Hepatocyte (in vitro differentiated cells): Measurements from ENCODE around the gene NFIX. TPM values are rescaled to one million over a fixed set of nuclear protein-coding genes. Genes with fewer than 3 reads are reported as not detected.

Experiments used
- DNase-seq: peaks from one replicate; pipeline ENCODE4 v3.0.0-alpha.2; 2016; ENCODE audit warnings: low spot score
- H2AFZ ChIP-seq: fragments of 200-600 bp; sonication (generic); 2 replicates; pipeline ENCODE4 v1.6.0; 2016; ENCODE audit warnings: antibody characterized with exemption, mild to moderate bottlenecking
- H3K27ac ChIP-seq: fragments of 200-600 bp; sonication (generic); 2 replicates; pipeline ENCODE4 v1.5.1; 2016; ENCODE audit warnings: mild to moderate bottlenecking
- H3K27me3 ChIP-seq: fragments of 200-600 bp; sonication (generic); 2 replicates; pipeline ENCODE4 v1.6.1; 2016
- H3K36me3 ChIP-seq: fragments of 200-600 bp; sonication (generic); replicated peaks from 2 replicates; pipeline ENCODE4 v1.5.1; 2016; ENCODE audit warnings: low read depth; ENCODE audit not compliant: insufficient read depth
- H3K4me1 ChIP-seq: fragments of 200-600 bp; sonication (generic); 2 replicates; pipeline ENCODE4 v1.5.1; 2016; ENCODE audit warnings: mild to moderate bottlenecking, moderate library complexity; ENCODE audit not compliant: insufficient read depth
- H3K4me2 ChIP-seq: fragments of 200-600 bp; sonication (generic); 2 replicates; pipeline ENCODE4 v1.6.0; 2016
- H3K4me3 ChIP-seq: fragments of 200-600 bp; sonication (generic); 2 replicates; pipeline ENCODE4 v1.5.1; 2016; ENCODE audit warnings: mild to moderate bottlenecking
- H3K79me2 ChIP-seq: fragments of 200-600 bp; sonication (generic); 2 replicates; pipeline ENCODE4 v1.6.0; 2017; ENCODE audit warnings: mild to moderate bottlenecking
- H3K9me2 ChIP-seq: fragments of 200-600 bp; sonication (generic); replicated peaks from 2 replicates; pipeline ENCODE4 v1.6.0; 2017; ENCODE audit warnings: mild to moderate bottlenecking; ENCODE audit not compliant: insufficient read depth
- H3K9me3 ChIP-seq: fragments of 200-600 bp; sonication (generic); 2 replicates; pipeline ENCODE4 v1.5.1; 2016; ENCODE audit warnings: low read depth, mild to moderate bottlenecking
- H4K20me1 ChIP-seq: fragments of 200-600 bp; sonication (generic); 2 replicates; pipeline ENCODE4 v1.6.0; 2016; ENCODE audit warnings: mild to moderate bottlenecking; ENCODE audit not compliant: insufficient read depth, poor library complexity, severe bottlenecking
- EZH2 ChIP-seq: fragments of 200-600 bp; sonication (generic); IDR thresholded peaks from 2 replicates; pipeline ENCODE4 v1.6.1; 2016; ENCODE audit warnings: antibody characterized with exemption, mild to moderate bottlenecking, borderline replicate concordance
- EZH2phosphoT487 ChIP-seq: fragments of 200-600 bp; sonication (generic); IDR thresholded peaks from one replicate; pipeline ENCODE4 v1.6.1; 2018; ENCODE audit warnings: antibody characterized with exemption, mild to moderate bottlenecking, low read depth, moderate library complexity; ENCODE audit not compliant: unreplicated experiment, severe bottlenecking
- WGBS: methylation state at CpG from one replicate; pipeline ENCODE4 v1.1.6; 2016; ENCODE audit warnings: low lambda C conversion rate; ENCODE audit errors: missing lambda C conversion rate; 5-methylcytosine and 5-hydroxymethylcytosine counted together
- polyA plus RNA-seq: library from polyadenylated mRNA; unstranded; fragments of >200 nt; fragmentation: Nextera tagmentation; extraction: Ambion mirVana; gene quantifications from 2 replicates; pipeline ENCODE4 v1.2.1, GENCODE V29; 2016
- total RNA-seq: library from RNA; depleted of rRNA; stranded (reverse); fragments of >200 nt; gene quantifications from 2 replicates; pipeline ENCODE4 v1.2.3, GENCODE V29; 2014
- TF ChIP-seq, protein P1 (sequence below): fragments of 200-600 bp; sonication (generic); IDR thresholded peaks from 2 replicates; pipeline ENCODE4 v1.5.1; 2016; ENCODE audit warnings: antibody characterized with exemption, mild to moderate bottlenecking; ENCODE audit not compliant: poor library complexity

Gene NFIX
- total and polyA plus RNA-seq, 2 experiments from 2014 or later, result 10.2 to 12.8 TPM

- Histone ChIP-seq H3K27ac (no peak overlapping the region), H3K9me2 (no peaks in the 10 kb centered on the region), H3K36me3 (no peaks in the 10 kb centered on the region), H3K4me3 (no peak overlapping the region), H3K27me3 (no peaks in the 10 kb centered on the region), H2AFZ (no peak overlapping the region), H3K4me2 (peak overlapping the region; percentile 20), H3K4me1 (peaks cover 29% of the 10 kb centered on the region), H3K9me3 (no peaks in the 10 kb centered on the region), H3K79me2 (peaks cover 87% of the 10 kb centered on the region), H4K20me1 (peaks cover 38% of the 10 kb centered on the region)
- DNase-seq, result no peak
- 89% methylated on average over 12 of the region's 13 CpGs for WGBS
- TF ChIP-seq EZH2phosphoT487 (no peak), EZH2 (no peak)
- TF ChIP-seq, protein P1, sequence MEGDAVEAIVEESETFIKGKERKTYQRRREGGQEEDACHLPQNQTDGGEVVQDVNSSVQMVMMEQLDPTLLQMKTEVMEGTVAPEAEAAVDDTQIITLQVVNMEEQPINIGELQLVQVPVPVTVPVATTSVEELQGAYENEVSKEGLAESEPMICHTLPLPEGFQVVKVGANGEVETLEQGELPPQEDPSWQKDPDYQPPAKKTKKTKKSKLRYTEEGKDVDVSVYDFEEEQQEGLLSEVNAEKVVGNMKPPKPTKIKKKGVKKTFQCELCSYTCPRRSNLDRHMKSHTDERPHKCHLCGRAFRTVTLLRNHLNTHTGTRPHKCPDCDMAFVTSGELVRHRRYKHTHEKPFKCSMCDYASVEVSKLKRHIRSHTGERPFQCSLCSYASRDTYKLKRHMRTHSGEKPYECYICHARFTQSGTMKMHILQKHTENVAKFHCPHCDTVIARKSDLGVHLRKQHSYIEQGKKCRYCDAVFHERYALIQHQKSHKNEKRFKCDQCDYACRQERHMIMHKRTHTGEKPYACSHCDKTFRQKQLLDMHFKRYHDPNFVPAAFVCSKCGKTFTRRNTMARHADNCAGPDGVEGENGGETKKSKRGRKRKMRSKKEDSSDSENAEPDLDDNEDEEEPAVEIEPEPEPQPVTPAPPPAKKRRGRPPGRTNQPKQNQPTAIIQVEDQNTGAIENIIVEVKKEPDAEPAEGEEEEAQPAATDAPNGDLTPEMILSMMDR, result no peak
Measured at GRCh38 chr19:13122275-13122878, 127.1 kb downstream of the NFIX start.

DNA sequence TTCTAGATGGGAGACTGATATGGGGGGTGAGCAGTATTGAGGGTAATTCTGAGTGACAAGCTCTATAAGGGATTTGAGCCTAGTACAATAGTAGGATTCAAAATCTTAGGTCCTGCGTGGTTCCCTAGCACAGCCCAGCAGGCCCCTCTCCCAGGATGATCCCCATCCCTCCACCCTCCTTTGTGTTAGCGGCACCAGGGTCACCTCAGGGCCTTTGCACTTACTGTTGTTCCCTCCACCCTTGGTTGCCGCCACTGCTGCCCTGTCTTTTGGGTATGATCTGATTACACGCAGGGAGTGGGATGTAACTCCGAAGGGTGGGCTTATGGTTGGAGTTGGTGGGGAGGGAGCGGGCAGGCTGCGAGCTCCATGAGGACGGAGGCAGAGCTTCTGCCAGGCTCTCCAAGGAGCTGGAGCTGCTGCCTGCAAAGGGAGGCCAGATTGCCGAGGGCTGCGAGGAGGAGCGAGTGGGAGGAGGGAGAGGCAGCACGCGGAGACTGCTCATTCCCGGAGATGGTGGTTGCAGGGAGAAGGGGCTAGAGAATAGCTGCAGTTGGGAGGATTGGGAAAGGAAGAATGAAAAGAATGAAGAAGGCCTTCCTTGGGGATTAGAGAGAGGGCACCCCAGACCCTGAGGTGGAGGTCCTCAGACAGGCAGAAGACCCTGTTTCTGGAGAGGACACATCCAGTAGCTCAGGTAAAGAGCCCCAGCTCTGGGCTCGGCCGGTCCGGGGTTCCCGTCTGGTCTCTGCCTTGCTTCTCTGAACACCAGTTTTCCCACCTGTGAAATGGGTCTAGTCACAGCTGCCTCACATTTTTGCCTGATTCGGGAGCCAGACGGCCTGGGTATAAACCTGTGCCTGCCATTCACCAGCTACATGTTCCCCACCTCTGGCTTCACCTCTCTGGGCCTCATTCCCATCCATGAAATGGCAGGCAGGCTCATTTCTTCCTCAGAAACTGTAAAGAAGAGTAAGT lies 128.0 kb downstream of the NFIX start:
- Histone ChIP-seq H3K79me2 (peaks cover 96% of the 10 kb centered on the region), H3K36me3 (no peaks in the 10 kb centered on the region), H4K20me1 (peaks cover 40% of the 10 kb centered on the region), H3K27me3 (no peaks in the 10 kb centered on the region), H3K4me3 (no peak overlapping the region), H3K4me1 (peaks cover 24% of the 10 kb centered on the region), H3K9me2 (no peaks in the 10 kb centered on the region), H2AFZ (no peak overlapping the region), H3K9me3 (no peaks in the 10 kb centered on the region), H3K4me2 (no peak overlapping the region), H3K27ac (no peak overlapping the region)
- no peak for TF ChIP-seq EZH2
- TF ChIP-seq, protein P1, result no peak
- no peak for TF ChIP-seq EZH2phosphoT487
- WGBS, result 95% methylated on average over 20 of the region's 20 CpGs
- no peak for DNase-seq

- Histone ChIP-seq H4K20me1 (peaks cover 41% of the 10 kb centered on the region), H3K36me3 (no peaks in the 10 kb centered on the region), H3K9me3 (no peaks in the 10 kb centered on the region), H3K27ac (no peak overlapping the region), H3K4me2 (no peak overlapping the region), H2AFZ (no peak overlapping the region), H3K4me3 (no peak overlapping the region), H3K79me2 (peaks cover 96% of the 10 kb centered on the region), H3K9me2 (no peaks in the 10 kb centered on the region), H3K27me3 (no peaks in the 10 kb centered on the region), H3K4me1 (peaks cover 4% of the 10 kb centered on the region)
- 91% methylated on average over 6 of the region's 9 CpGs for WGBS
- TF ChIP-seq EZH2phosphoT487 (no peak), EZH2 (no peak)
- TF ChIP-seq, protein P1, result no peak
- DNase-seq, result no peak
Measured at GRCh38 chr19:13127051-13127450, 131.8 kb downstream of the NFIX start.
